ENCODE measurements around the gene MORC1. TPM values are rescaled to one million over a fixed set of nuclear protein-coding genes. Genes with fewer than 3 reads are reported as not detected.

MORC1 gene
- polyA plus RNA-seq, 1 donor (not counting 4 experiments of a cell fraction or from before 2014, with no cell fraction given), result not detected

GRCh38 chr3:109112946-109113760, 4.8 kb downstream of the MORC1 start:
- H3K4me2 ChIP-seq (ENCODE audit: control insufficient read depth, extremely low read depth, insufficient read depth, low read depth, low read length), result no peak overlapping the region
- H3K27me3 ChIP-seq (ENCODE audit: control insufficient read depth, extremely low read depth, insufficient read depth, low read length), result no peaks in the 10 kb centered on the region
- H3K79me2 ChIP-seq (ENCODE audit: control insufficient read depth, insufficient read depth, low read length), result no peaks in the 10 kb centered on the region
- H3K4me1 ChIP-seq (ENCODE audit: control insufficient read depth, extremely low read depth, insufficient read depth, low read length), result no peaks in the 10 kb centered on the region
- no peak overlapping the region for H3K4me3 ChIP-seq (ENCODE audit: control insufficient read depth in 2 of 3, extremely low read depth in 1 of 3, insufficient read depth in 2 of 3, low read depth in 1 of 3, low read length in 3 of 3)
- H3K9me3 ChIP-seq (ENCODE audit: control insufficient read depth, low read depth, low read length), result no peaks in the 10 kb centered on the region
- dilution Hi-C loops (cut with MboI; ENCODE audit: extremely low pct_ligation_motif_present, low sequenced_read_pairs), result no loop called here
- H3K9me1 ChIP-seq (ENCODE audit: control insufficient read depth, extremely low read depth, insufficient read depth, low read length), result no peaks in the 10 kb centered on the region
- no peak overlapping the region for H3K9ac ChIP-seq (ENCODE audit: control insufficient read depth, extremely low read depth, insufficient read depth, low read length)
- H2AFZ ChIP-seq (ENCODE audit: control insufficient read depth, low read length), result no peak overlapping the region
- no peak overlapping the region for H3K27ac ChIP-seq (ENCODE audit: control insufficient read depth, insufficient read depth, low read length)
- TF ChIP-seq, protein P1, sequence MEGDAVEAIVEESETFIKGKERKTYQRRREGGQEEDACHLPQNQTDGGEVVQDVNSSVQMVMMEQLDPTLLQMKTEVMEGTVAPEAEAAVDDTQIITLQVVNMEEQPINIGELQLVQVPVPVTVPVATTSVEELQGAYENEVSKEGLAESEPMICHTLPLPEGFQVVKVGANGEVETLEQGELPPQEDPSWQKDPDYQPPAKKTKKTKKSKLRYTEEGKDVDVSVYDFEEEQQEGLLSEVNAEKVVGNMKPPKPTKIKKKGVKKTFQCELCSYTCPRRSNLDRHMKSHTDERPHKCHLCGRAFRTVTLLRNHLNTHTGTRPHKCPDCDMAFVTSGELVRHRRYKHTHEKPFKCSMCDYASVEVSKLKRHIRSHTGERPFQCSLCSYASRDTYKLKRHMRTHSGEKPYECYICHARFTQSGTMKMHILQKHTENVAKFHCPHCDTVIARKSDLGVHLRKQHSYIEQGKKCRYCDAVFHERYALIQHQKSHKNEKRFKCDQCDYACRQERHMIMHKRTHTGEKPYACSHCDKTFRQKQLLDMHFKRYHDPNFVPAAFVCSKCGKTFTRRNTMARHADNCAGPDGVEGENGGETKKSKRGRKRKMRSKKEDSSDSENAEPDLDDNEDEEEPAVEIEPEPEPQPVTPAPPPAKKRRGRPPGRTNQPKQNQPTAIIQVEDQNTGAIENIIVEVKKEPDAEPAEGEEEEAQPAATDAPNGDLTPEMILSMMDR (optimal IDR thresholded peaks at IDR 0.05 in 1 of 3, IDR thresholded peaks at IDR 0.05 in 1 of 3, conservative IDR thresholded peaks at IDR 0.05 in 1 of 3; ENCODE audit: extremely low read depth in 1 of 3, insufficient read depth in 2 of 3, low read length in 3 of 3), result no peak
- TF ChIP-seq EZH2 (IDR thresholded peaks at IDR 0.05; ENCODE audit: low read length), result no peak
- DNase-seq (ENCODE audit: low read depth, low spot score) (no peak), FAIRE-seq (no peak)
- H3K36me3 ChIP-seq (ENCODE audit: control insufficient read depth in 2 of 2, extremely low read depth in 1 of 2, insufficient read depth in 2 of 2, low read length in 2 of 2), result no peaks in the 10 kb centered on the region
- no peaks in the 10 kb centered on the region for H4K20me1 ChIP-seq (ENCODE audit: control insufficient read depth, extremely low read depth, insufficient read depth, low read length)

DNA sequence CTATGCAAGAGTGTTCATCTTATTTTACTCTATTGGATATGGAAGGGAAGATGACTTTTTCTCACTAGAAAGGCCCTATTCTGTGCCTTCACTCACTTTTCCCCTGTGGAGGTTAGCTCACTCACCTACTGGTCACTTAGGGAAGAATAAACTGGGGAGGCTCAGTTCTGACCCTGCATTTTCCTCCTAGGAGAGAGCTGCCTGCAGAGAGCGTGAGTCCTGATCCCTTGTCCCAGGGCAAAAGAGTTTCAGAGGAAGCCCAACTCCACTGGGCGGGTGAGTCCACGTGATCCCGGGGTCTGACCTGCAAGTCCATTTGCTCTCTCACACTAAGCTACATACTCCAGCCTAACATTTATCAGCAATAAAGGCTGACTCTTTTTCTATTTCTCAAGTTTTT, 8.4 kb downstream of the MORC1 start:
- DNase-seq (ENCODE audit: low read depth, low spot score) (no peak), FAIRE-seq (no peak)
- Histone ChIP-seq H3K9me3 (ENCODE audit: control insufficient read depth, low read depth, low read length) (no peaks in the 10 kb centered on the region), H3K4me1 (ENCODE audit: control insufficient read depth, extremely low read depth, insufficient read depth, low read length) (no peaks in the 10 kb centered on the region), H3K79me2 (ENCODE audit: control insufficient read depth, insufficient read depth, low read length) (no peaks in the 10 kb centered on the region), H3K4me2 (ENCODE audit: control insufficient read depth, extremely low read depth, insufficient read depth, low read depth, low read length) (no peak overlapping the region), H4K20me1 (ENCODE audit: control insufficient read depth, extremely low read depth, insufficient read depth, low read length) (no peaks in the 10 kb centered on the region), H3K27me3 (ENCODE audit: control insufficient read depth, extremely low read depth, insufficient read depth, low read length) (no peaks in the 10 kb centered on the region), H3K9me1 (ENCODE audit: control insufficient read depth, extremely low read depth, insufficient read depth, low read length) (no peaks in the 10 kb centered on the region), H2AFZ (ENCODE audit: control insufficient read depth, low read length) (no peak overlapping the region), H3K27ac (ENCODE audit: control insufficient read depth, insufficient read depth, low read length) (no peak overlapping the region), H3K4me3 (ENCODE audit: control insufficient read depth in 2 of 3, extremely low read depth in 1 of 3, insufficient read depth in 2 of 3, low read depth in 1 of 3, low read length in 3 of 3) (no peak overlapping the region), H3K36me3 (ENCODE audit: control insufficient read depth in 2 of 2, extremely low read depth in 1 of 2, insufficient read depth in 2 of 2, low read length in 2 of 2) (no peaks in the 10 kb centered on the region), H3K9ac (ENCODE audit: control insufficient read depth, extremely low read depth, insufficient read depth, low read length) (no peak overlapping the region)
- dilution Hi-C loops (cut with MboI; ENCODE audit: extremely low pct_ligation_motif_present, low sequenced_read_pairs), result no loop called here
- TF ChIP-seq, protein P1 (optimal IDR thresholded peaks at IDR 0.05 in 1 of 3, IDR thresholded peaks at IDR 0.05 in 1 of 3, conservative IDR thresholded peaks at IDR 0.05 in 1 of 3; ENCODE audit: extremely low read depth in 1 of 3, insufficient read depth in 2 of 3, low read length in 3 of 3), result no peak
- no peak for TF ChIP-seq EZH2 (IDR thresholded peaks at IDR 0.05; ENCODE audit: low read length)
